Raji (cell line): ENCODE data around the gene MAP2K7.

ENCODE experiments used
- POLR2A ChIP-seq: IDR thresholded peaks from 2 replicates; pipeline ENCODE4 v1.6.1; 2011; ENCODE audit warnings: low read depth, low read length, control low read depth; ENCODE audit not compliant: insufficient read depth

Gene MAP2K7

GRCh38 chr19:7888145-7888825 lies 15.4 kb upstream of the MAP2K7 start, which contains the start of gene LRRC8E:
TSS of gene LRRC8E (plus strand) at chr19:7888510. CDS start at chr19:7895604, 7,094 bp downstream.
- TF ChIP-seq POLR2A: no peak

- no peak for TF ChIP-seq POLR2A
These were observed 14.9 kb upstream of the MAP2K7 start for GRCh38 chr19:7888826-7889217.

- TF ChIP-seq POLR2A: no peak
These were observed 8.9 kb upstream of the MAP2K7 start for GRCh38 chr19:7894612-7895309.

GRCh38 chr19:7895565-7895964 lies 8.1 kb upstream of the MAP2K7 start:
- TF ChIP-seq POLR2A: no peak

GRCh38 chr19:7897292-7897691 lies 6.4 kb upstream of the MAP2K7 start:
- TF ChIP-seq POLR2A: no peak

- TF ChIP-seq POLR2A: no peak
These were observed 4.7 kb upstream of the MAP2K7 start for GRCh38 chr19:7898967-7899366.

- no peak; the same call in 1 of the 2 replicates for TF ChIP-seq POLR2A
These were observed 3.8 kb upstream of the MAP2K7 start for GRCh38 chr19:7899751-7900378.

GRCh38 chr19:7900401-7900870 lies 3.2 kb upstream of the MAP2K7 start:
- peak; percentile 9; the same call in 1 of the 2 replicates for TF ChIP-seq POLR2A

GRCh38 chr19:7900931-7901330 lies 2.7 kb upstream of the MAP2K7 start:
- TF ChIP-seq POLR2A: no peak

GRCh38 chr19:7901337-7901736 lies 2.3 kb upstream of the MAP2K7 start:
- TF ChIP-seq POLR2A: no peak

- no peak for TF ChIP-seq POLR2A
These were observed 857 bp upstream of the MAP2K7 start for GRCh38 chr19:7902796-7903243.

- no peak for TF ChIP-seq POLR2A
These were observed 670 bp downstream of the MAP2K7 start for GRCh38 chr19:7904074-7905020.

GRCh38 chr19:7905268-7905667 lies 1.6 kb downstream of the MAP2K7 start:
- no peak for TF ChIP-seq POLR2A

GRCh38 chr19:7905859-7906258 lies 2.2 kb downstream of the MAP2K7 start:
- no peak for TF ChIP-seq POLR2A

GRCh38 chr19:7907122-7907521 lies 3.4 kb downstream of the MAP2K7 start:
- no peak for TF ChIP-seq POLR2A

GRCh38 chr19:7907544-7907943 lies 3.9 kb downstream of the MAP2K7 start:
- TF ChIP-seq POLR2A: no peak
